Measurements from ENCODE around the gene RACK1.
A peak's percentile ranks its signal among the peaks of the same experiment; 100 is the strongest.

The RACK1 gene

GRCh38 chr5:181219262-181220177 is 24.2 kb downstream of the RACK1 start:
- no peak overlapping the region for H3K4me2 ChIP-seq (ENCODE audit: low read length)
- H2AFZ ChIP-seq (ENCODE audit: low read depth, low read length): no peak overlapping the region
- TF ChIP-seq CTCF (IDR thresholded peaks at IDR 0.05; ENCODE audit: low read depth, low read length) (no peak), EZH2phosphoT487 (IDR thresholded peaks at IDR 0.05; ENCODE audit: low read depth) (no peak)
- no peaks in the 10 kb centered on the region for H3K27me3 ChIP-seq (ENCODE audit: low read depth, low read length)
- no peaks in the 10 kb centered on the region for H3K36me3 ChIP-seq (replicated peaks; ENCODE audit: low read depth, low read length)
- H3K9ac ChIP-seq (ENCODE audit: low read length): no peak overlapping the region
- peaks cover 9% of the 10 kb centered on the region for H3K79me2 ChIP-seq (ENCODE audit: low read length)
- H3K4me3 ChIP-seq (ENCODE audit: low read length): no peak overlapping the region
- no peaks in the 10 kb centered on the region for H4K20me1 ChIP-seq (ENCODE audit: insufficient read depth, low read length)
- H3K9me3 ChIP-seq (ENCODE audit: insufficient read depth, low read length): no peaks in the 10 kb centered on the region
- H3K4me1 ChIP-seq (ENCODE audit: low read length): peaks cover 8% of the 10 kb centered on the region
- no peak overlapping the region for H3K27ac ChIP-seq (ENCODE audit: low read length)

DNA sequence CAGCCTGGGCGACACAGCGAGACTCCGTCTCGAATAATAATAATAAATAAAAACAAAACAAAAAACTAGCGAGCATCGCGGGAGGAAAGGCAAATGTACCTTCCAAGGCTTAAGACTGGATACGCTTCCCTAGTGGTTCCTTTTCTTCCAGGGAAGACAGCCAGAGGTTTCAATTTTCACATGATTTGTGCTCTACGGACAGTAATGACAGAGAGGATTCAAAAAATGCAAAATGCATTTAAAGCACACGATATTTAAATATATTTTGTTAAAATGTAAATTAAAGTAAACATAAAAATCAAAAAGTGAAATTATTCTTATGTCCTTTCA is 24.9 kb downstream of the RACK1 start:
- H3K4me3 ChIP-seq (ENCODE audit: low read length): peak overlapping the region; percentile 96
- H3K79me2 ChIP-seq (ENCODE audit: low read length): peaks cover 2% of the 10 kb centered on the region; the same call in 1 of the 2 replicates
- H3K27ac ChIP-seq (ENCODE audit: low read length): no peak overlapping the region
- H3K4me2 ChIP-seq (ENCODE audit: low read length): peak overlapping the region; percentile 62
- H3K4me1 ChIP-seq (ENCODE audit: low read length): 0 out of 2 replicates have a peak, but pooled peaks cover 3% of the 10 kb centered on the region
- H2AFZ ChIP-seq (ENCODE audit: low read depth, low read length): no peak overlapping the region
- H3K9ac ChIP-seq (ENCODE audit: low read length): no peak overlapping the region
- no peaks in the 10 kb centered on the region for H3K36me3 ChIP-seq (replicated peaks; ENCODE audit: low read depth, low read length)
- H3K27me3 ChIP-seq (ENCODE audit: low read depth, low read length): no peaks in the 10 kb centered on the region
- H4K20me1 ChIP-seq (ENCODE audit: insufficient read depth, low read length): no peaks in the 10 kb centered on the region
- H3K9me3 ChIP-seq (ENCODE audit: insufficient read depth, low read length): no peaks in the 10 kb centered on the region
- no peak for TF ChIP-seq EZH2phosphoT487 (IDR thresholded peaks at IDR 0.05; ENCODE audit: low read depth)
- no peak for TF ChIP-seq CTCF (IDR thresholded peaks at IDR 0.05; ENCODE audit: low read depth, low read length)

- TF ChIP-seq CTCF (IDR thresholded peaks at IDR 0.05; ENCODE audit: low read depth, low read length) (no peak), EZH2phosphoT487 (IDR thresholded peaks at IDR 0.05; ENCODE audit: low read depth) (no peak)
- peak overlapping the region; percentile 91 for H3K4me2 ChIP-seq (ENCODE audit: low read length)
- no peaks in the 10 kb centered on the region for H4K20me1 ChIP-seq (ENCODE audit: insufficient read depth, low read length)
- H3K4me1 ChIP-seq (ENCODE audit: low read length): 0 out of 2 replicates have a peak, but pooled peaks cover 3% of the 10 kb centered on the region
- H2AFZ ChIP-seq (ENCODE audit: low read depth, low read length): peak overlapping the region; percentile 59
- peak overlapping the region; percentile 59 for H3K9ac ChIP-seq (ENCODE audit: low read length)
- H3K36me3 ChIP-seq (replicated peaks; ENCODE audit: low read depth, low read length): no peaks in the 10 kb centered on the region
- H3K4me3 ChIP-seq (ENCODE audit: low read length): peak overlapping the region; percentile 96
- peak overlapping the region; percentile 52 for H3K27ac ChIP-seq (ENCODE audit: low read length)
- H3K27me3 ChIP-seq (ENCODE audit: low read depth, low read length): no peaks in the 10 kb centered on the region
- no peaks in the 10 kb centered on the region for H3K9me3 ChIP-seq (ENCODE audit: insufficient read depth, low read length)
- H3K79me2 ChIP-seq (ENCODE audit: low read length): no peaks in the 10 kb centered on the region
These were observed 26.0 kb downstream of the RACK1 start for GRCh38 chr5:181217803-181218062.

GRCh38 chr5:181217111-181217802 is 26.4 kb downstream of the RACK1 start:
- no peaks in the 10 kb centered on the region for H3K79me2 ChIP-seq (ENCODE audit: low read length)
- H3K9ac ChIP-seq (ENCODE audit: low read length): peak overlapping the region; percentile 59
- H3K4me3 ChIP-seq (ENCODE audit: low read length): peak overlapping the region; percentile 96
- H3K36me3 ChIP-seq (replicated peaks; ENCODE audit: low read depth, low read length): no peaks in the 10 kb centered on the region
- 0 out of 2 replicates have a peak, but pooled peaks cover 3% of the 10 kb centered on the region for H3K4me1 ChIP-seq (ENCODE audit: low read length)
- no peaks in the 10 kb centered on the region for H3K27me3 ChIP-seq (ENCODE audit: low read depth, low read length)
- H3K9me3 ChIP-seq (ENCODE audit: insufficient read depth, low read length): no peaks in the 10 kb centered on the region
- H3K27ac ChIP-seq (ENCODE audit: low read length): peak overlapping the region; percentile 52
- peak overlapping the region; percentile 91 for H3K4me2 ChIP-seq (ENCODE audit: low read length)
- no peaks in the 10 kb centered on the region for H4K20me1 ChIP-seq (ENCODE audit: insufficient read depth, low read length)
- TF ChIP-seq EZH2phosphoT487 (IDR thresholded peaks at IDR 0.05; ENCODE audit: low read depth) (no peak), CTCF (IDR thresholded peaks at IDR 0.05; ENCODE audit: low read depth, low read length) (peak; percentile 22; the same call in 1 of the 2 replicates)
- peak overlapping the region; percentile 59 for H2AFZ ChIP-seq (ENCODE audit: low read depth, low read length)

All from OCI-LY3 (cell line).